Nephron (organoid): Measurements from ENCODE around the gene ICA1.

Experiments used
- H3K27ac Mint-ChIP-seq, 3 experiments: 2 replicates each; pipeline ENCODE4 v1.8.0; 2020; ENCODE audit warnings: mixed read lengths in 3 of 3, mild to moderate bottlenecking in 2 of 3, moderate library complexity in 1 of 3
- H3K27me3 Mint-ChIP-seq: 2 replicates; pipeline ENCODE4 v1.8.0; 2021; ENCODE audit warnings: low read depth, mild to moderate bottlenecking, moderate library complexity, mixed read lengths
- H3K36me3 Mint-ChIP-seq: 2 replicates; pipeline ENCODE4 v1.8.0; 2020; ENCODE audit warnings: low read depth, mixed read lengths
- H3K4me1 Mint-ChIP-seq: 2 replicates; pipeline ENCODE4 v1.8.0; 2020; ENCODE audit warnings: mixed read lengths
- H3K4me3 Mint-ChIP-seq, 3 experiments: 2 replicates each; pipeline ENCODE4 v1.8.0; 2020; ENCODE audit warnings: mild to moderate bottlenecking in 3 of 3, mixed read lengths in 3 of 3, moderate library complexity in 2 of 3
- H3K9me3 Mint-ChIP-seq: 2 replicates; pipeline ENCODE4 v1.8.0; 2020; ENCODE audit warnings: mixed read lengths
- CTCF ChIP-seq, 3 experiments: fragments of 200-600 bp; sonication (generic); IDR thresholded peaks; one replicate each; pipeline ENCODE4 v1.5.0; 2021; ENCODE audit warnings: antibody characterized with exemption in 3 of 3; ENCODE audit not compliant: unreplicated experiment in 3 of 3

ICA1 gene

GRCh38 chr7:8184221-8184620 lies 77.7 kb downstream of the ICA1 start:
- Mint-ChIP-seq H3K27me3 (no peaks in the 10 kb centered on the region), H3K4me3 (no peak overlapping the region), H3K9me3 (no peaks in the 10 kb centered on the region), H3K36me3 (no peaks in the 10 kb centered on the region), H3K27ac (no peak overlapping the region), H3K4me1 (peaks cover 11% of the 10 kb centered on the region)
- TF ChIP-seq CTCF (IDR thresholded peaks at IDR 0.05; ENCODE audit: unreplicated experiment in 3 of 3) = no peak

- Mint-ChIP-seq H3K27ac (no peak overlapping the region), H3K9me3 (no peaks in the 10 kb centered on the region), H3K27me3 (peaks cover 3% of the 10 kb centered on the region), H3K36me3 (no peaks in the 10 kb centered on the region), H3K4me3 (no peak overlapping the region), H3K4me1 (no peaks in the 10 kb centered on the region)
- TF ChIP-seq CTCF (IDR thresholded peaks at IDR 0.05; ENCODE audit: unreplicated experiment in 3 of 3) = no peak
Measured at GRCh38 chr7:8179486-8179885, 82.5 kb downstream of the ICA1 start.

- no peaks in the 10 kb centered on the region for H3K4me1 Mint-ChIP-seq
- TF ChIP-seq CTCF (IDR thresholded peaks at IDR 0.05; ENCODE audit: unreplicated experiment in 3 of 3) = no peak
- H3K4me3 Mint-ChIP-seq = no peak overlapping the region
- peaks cover 3% of the 10 kb centered on the region for H3K27me3 Mint-ChIP-seq
- H3K36me3 Mint-ChIP-seq = no peaks in the 10 kb centered on the region
- no peak overlapping the region for H3K27ac Mint-ChIP-seq
- H3K9me3 Mint-ChIP-seq = no peaks in the 10 kb centered on the region
Measured at GRCh38 chr7:8178353-8178752, 83.6 kb downstream of the ICA1 start.

GRCh38 chr7:8177109-8177933 lies 84.6 kb downstream of the ICA1 start:
- no peak for TF ChIP-seq CTCF (IDR thresholded peaks at IDR 0.05; ENCODE audit: unreplicated experiment in 3 of 3)
- Mint-ChIP-seq H3K9me3 (no peaks in the 10 kb centered on the region), H3K27me3 (peaks cover 3% of the 10 kb centered on the region), H3K4me3 (no peak overlapping the region), H3K4me1 (no peaks in the 10 kb centered on the region), H3K27ac (no peak overlapping the region), H3K36me3 (no peaks in the 10 kb centered on the region)

GRCh38 chr7:8176370-8177081 lies 85.4 kb downstream of the ICA1 start:
- Mint-ChIP-seq H3K4me1 (no peaks in the 10 kb centered on the region), H3K27ac (no peak overlapping the region), H3K4me3 (no peak overlapping the region), H3K9me3 (no peaks in the 10 kb centered on the region), H3K27me3 (peaks cover 3% of the 10 kb centered on the region), H3K36me3 (no peaks in the 10 kb centered on the region)
- no peak for TF ChIP-seq CTCF (IDR thresholded peaks at IDR 0.05; ENCODE audit: unreplicated experiment in 3 of 3)
